Measurements from ENCODE around the gene EARS2.
A peak's percentile ranks its signal among the peaks of the same experiment; 100 is the strongest.
"Not testable (repeated sequence)": the region's sequence is repeated elsewhere in the genome, so short reads cannot be mapped to it uniquely, and the experiment has no call there.

The EARS2 gene

GRCh38 chr16:23527961-23528643, 29.0 kb downstream of the EARS2 start:
- no peak for DNase-seq (ENCODE audit: low read depth, low spot score)

GRCh38 chr16:23524886-23525285, 32.3 kb downstream of the EARS2 start:
- DNase-seq (ENCODE audit: low read depth, low spot score): no peak

- DNase-seq (ENCODE audit: low read depth, low spot score): no peak
These were observed 33.2 kb downstream of the EARS2 start for GRCh38 chr16:23523876-23524385.

DNA sequence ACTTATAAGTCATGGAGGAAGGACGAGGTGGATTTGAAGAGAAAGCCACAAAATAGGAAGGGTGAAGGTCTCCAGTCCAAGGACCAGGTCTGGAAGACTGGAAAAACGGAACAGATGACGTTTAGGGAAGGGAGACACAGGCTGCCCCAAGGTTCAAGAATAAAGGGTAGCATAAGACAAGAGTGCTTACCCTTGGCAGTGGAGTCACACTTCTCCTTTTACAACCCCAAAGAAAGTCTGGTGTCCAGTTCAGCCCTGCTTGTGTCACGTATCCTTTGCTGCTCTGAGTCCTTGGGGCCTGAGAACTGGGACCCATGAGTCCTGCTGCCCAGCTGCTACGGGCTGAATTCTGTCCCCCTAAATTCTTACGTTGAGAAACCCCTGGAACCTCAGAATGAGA, 33.8 kb downstream of the EARS2 start:
- no peak for DNase-seq (ENCODE audit: low read depth, low spot score)

GRCh38 chr16:23521965-23522364, 35.2 kb downstream of the EARS2 start:
- DNase-seq (ENCODE audit: low read depth, low spot score): no peak

DNA sequence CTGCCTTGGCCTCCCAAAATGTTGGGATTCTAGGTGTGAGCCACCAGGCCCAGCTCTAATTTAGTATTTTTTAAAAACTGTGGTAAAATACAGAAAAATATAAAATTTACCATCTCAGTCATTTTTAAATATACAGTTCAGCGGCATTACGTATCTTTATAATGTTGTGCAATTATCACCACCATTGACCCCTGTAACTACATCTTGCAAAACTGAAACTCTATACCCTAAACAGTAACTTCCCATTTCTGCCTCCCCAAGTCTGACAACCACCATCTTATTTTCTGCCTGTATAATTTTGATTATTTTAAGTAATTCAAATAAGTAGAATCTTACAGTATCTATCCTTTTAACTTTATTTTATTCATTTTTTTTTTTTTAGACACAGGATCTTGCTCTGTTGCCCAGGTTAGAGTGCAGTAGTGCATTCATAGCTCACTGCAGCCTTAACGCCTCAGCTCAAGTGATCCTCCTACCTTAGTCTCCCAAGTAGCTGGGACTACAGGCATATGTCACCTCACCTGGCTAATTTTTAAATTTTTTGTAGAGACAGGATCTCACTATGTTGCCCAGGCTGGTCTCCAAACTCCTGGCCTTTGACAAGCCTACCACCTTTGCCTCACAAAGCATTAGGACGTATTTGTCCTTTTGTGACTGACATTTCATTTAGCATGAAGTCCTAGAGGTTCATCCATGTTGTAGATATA, 36.0 kb downstream of the EARS2 start:
- no peak for DNase-seq (ENCODE audit: low read depth, low spot score)

GRCh38 chr16:23520500-23520899, 36.6 kb downstream of the EARS2 start:
- DNase-seq (ENCODE audit: low read depth, low spot score): no peak

GRCh38 chr16:23519282-23519681, 37.9 kb downstream of the EARS2 start:
- no peak for DNase-seq (ENCODE audit: low read depth, low spot score)

- DNase-seq (ENCODE audit: low read depth, low spot score): no peak
These were observed 38.7 kb downstream of the EARS2 start for GRCh38 chr16:23518435-23518891.

DNA sequence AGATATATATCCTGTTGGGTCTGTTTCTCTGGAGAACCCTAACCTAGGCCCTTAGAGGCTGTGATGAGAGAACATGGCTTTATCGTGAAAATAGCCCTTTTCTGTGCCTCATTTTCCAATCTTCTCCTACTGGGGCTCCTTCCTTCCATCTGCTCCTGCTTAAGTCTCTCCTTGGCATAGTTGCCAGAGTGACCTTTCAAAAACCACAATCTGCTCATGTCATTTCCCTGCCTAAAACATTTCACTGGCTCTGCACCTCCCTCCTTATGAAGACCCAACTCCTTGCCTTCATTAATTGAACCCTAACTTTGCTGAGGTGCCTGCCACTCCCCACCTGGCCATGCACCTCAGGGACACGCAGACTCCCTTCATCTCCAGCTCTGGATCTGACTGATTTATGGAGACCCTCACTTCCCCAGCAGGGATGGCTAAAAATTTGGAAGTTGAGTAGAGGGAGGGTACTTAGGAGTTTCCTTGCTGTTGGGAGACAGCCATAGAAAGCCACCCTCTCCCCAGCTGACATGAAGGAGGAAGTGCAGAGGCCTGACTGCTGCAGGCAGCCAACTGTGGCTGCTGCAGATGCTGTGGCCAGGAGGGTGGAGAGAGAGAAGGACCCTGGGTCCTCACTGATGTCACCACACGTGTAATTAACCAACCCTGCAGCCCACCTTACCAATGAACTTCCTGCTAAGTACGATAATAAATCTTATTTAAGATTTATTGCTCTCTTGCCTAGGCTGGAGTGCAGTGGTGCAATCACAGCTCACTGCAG, 40.6 kb downstream of the EARS2 start:
- DNase-seq (ENCODE audit: low read depth, low spot score): no peak

DNA sequence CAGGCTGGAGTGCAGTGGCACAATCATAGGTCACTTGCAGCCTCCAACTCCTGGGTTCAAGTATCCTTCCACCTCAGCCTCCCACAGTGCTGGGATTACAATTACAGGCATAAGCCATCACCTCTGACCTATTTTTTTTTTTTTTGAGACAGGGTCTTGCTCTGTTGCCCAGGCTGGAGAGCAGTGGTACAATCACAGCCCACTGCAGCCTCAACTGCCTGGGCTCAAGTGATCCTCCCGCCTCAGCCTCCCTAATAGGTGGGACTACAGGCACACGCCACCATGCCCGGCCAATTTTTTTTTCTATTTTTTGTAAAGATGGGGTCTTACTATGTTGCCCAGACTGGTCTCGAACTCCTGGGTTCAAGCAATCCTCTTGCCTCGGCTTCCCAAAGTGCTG, 41.3 kb downstream of the EARS2 start:
- no peak for DNase-seq (ENCODE audit: low read depth, low spot score)

- no peak for DNase-seq (ENCODE audit: low read depth, low spot score)
These were observed 42.6 kb downstream of the EARS2 start for GRCh38 chr16:23514381-23515152.

DNA sequence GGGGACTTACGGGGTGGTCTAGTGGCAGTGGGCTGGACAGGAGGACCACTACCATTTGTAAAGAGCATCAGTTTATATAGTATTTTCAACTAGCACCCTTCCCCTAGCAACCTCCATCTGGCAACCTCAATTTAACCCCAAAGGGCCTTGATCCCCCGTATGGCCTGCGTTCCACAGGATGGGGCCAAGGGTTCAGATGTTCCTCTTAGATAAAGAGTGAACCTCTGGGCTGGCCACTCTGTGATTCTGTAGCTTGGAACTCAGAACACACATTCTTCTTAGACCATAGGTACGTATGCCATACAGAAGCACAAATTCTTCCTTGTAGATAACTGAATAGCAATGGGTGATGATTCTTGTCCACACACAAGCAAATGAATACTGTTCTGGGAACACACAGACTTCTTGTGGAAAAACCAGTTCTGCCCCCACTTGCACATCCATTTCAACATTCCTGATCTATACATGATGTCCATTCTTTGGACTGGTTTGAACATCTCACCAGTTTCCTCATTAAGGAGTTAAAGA, 44.9 kb downstream of the EARS2 start:
- DNase-seq (ENCODE audit: low read depth, low spot score): no peak

DNA sequence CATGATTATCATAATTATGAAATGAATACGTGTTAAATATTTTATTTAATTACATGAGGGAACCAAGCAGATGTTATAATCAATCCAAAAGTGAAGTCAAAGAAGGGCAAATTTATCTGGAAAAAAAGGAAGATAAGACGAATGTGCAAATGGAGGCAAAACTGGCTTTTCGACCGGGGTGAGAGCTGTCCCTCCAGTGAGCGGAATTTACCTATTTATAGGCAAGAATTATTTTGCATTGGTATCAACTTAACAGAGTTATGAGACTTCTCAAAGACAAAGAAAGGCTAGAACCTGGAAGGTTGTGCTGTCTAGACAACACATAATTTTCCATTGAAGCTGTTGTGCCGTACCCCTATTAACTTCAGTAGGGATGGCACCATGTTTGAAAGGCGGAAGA, 45.4 kb downstream of the EARS2 start:
- no peak for DNase-seq (ENCODE audit: low read depth, low spot score)

- not testable (repeated sequence) for DNase-seq (ENCODE audit: low read depth, low spot score)
These were observed 46.3 kb downstream of the EARS2 start for GRCh38 chr16:23510915-23511270.

GRCh38 chr16:23510164-23510914, 46.8 kb downstream of the EARS2 start, which contains the start of gene GGA2:
Gene GGA2, minus strand, starts transcription at chr16:23510494. Its CDS starts 83 bp downstream, at chr16:23510411.
- peak; percentile 92 for DNase-seq (ENCODE audit: low read depth, low spot score)

DNA sequence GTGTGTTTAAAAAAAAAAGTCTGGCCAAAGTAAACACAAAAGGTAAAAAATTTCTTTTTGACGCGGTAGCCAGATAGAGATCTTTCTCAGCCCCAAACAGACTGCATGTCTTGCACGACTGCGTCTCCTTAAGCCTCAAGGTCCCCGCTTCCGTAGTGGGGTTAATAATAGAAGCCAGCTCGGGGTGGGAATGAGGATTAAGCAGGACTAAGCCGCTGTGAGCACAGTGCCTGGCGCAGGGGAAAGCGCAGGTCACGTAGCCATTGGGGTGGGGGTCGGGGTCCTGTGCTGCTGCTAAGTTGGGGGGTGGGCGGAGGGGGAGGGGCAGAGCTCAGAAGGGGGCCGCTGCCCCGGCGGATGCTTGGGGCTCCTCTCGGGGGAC, 47.4 kb downstream of the EARS2 start:
- peak; percentile 47 for DNase-seq (ENCODE audit: low read depth, low spot score)

DNA sequence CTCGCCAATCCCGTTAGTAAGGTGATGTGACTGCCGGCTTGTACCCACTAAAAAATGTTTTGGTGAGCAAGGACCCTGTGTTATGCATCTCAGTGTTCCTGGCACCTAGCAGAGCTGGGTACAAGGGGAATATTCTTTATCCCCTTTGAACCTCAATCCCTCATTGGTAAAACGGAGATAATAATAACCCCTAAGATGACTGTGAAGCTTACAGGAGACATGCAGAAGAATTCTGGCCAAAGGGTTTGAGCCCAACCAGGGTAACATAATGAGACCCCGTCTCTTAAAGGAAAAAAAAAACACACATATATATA, 47.8 kb downstream of the EARS2 start:
- peak; percentile 24 for DNase-seq (ENCODE audit: low read depth, low spot score)

- peak; percentile 52 for DNase-seq (ENCODE audit: low read depth, low spot score)
These were observed 48.3 kb downstream of the EARS2 start for GRCh38 chr16:23508589-23509440.

- no peak for DNase-seq (ENCODE audit: low read depth, low spot score)
These were observed 50.5 kb downstream of the EARS2 start for GRCh38 chr16:23506606-23506994.

Data from astrocyte of the hippocampus (primary cell).